ELF-1 (cell line): Measurements from ENCODE around the gene CD46.

Experiments
- DNase-seq: peaks from one replicate; pipeline ENCODE4 v3.0.0-alpha.2; 2016; ENCODE audit warnings: low read depth, low spot score

CD46 gene

GRCh38 chr1:207827488-207827830 lies 75.6 kb downstream of the CD46 start:
- DNase-seq = no peak

GRCh38 chr1:207828046-207828445 lies 76.2 kb downstream of the CD46 start:
- no peak for DNase-seq

GRCh38 chr1:207828485-207829158 lies 76.8 kb downstream of the CD46 start:
- DNase-seq = peak; percentile 93

DNA sequence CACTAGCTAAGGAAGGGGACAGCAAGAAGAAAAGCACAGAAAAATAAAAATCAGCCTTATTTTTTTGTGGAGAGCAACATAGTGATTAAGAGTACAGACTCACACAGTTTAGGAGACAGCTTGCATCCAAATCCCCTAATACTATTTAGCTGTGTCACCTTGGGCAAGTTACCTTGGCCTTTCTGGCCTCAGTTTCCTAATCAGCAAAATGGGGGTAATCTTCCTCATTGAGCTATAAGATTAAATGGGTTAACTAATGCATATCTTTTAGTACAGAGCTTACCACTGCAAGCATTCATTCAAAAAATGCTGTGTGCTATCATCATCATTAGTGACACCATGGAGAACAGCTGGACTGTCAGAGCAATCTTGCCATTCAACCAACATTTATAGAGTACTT lies 77.7 kb downstream of the CD46 start:
- no peak for DNase-seq

- no peak for DNase-seq
Measured at GRCh38 chr1:207830788-207831187, 78.9 kb downstream of the CD46 start.

- no peak for DNase-seq
Measured at GRCh38 chr1:207831517-207832327, 79.9 kb downstream of the CD46 start.

- DNase-seq = no peak
Measured at GRCh38 chr1:207832796-207833195, 80.9 kb downstream of the CD46 start.

DNA sequence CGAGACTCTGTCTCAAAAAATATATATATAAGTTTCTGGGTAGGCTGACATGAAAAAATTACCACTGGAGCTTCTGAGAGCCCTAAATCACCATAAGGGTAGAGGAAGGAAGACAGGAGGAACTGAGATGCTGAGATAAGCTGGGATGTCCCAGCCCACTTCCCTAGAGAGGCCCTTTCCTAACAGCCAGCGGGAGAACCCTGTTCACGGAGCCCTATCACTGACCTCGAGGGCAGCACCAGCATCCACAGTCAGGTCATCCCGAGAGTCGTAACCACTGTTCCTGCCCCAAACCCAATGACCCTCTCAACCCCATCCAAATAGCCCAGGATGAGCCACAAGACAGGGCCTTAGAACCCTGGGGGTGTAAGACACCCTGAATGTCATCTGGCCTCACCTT lies 81.5 kb downstream of the CD46 start:
- DNase-seq = no peak

- no peak for DNase-seq
Measured at GRCh38 chr1:207833956-207834660, 82.3 kb downstream of the CD46 start.

DNA sequence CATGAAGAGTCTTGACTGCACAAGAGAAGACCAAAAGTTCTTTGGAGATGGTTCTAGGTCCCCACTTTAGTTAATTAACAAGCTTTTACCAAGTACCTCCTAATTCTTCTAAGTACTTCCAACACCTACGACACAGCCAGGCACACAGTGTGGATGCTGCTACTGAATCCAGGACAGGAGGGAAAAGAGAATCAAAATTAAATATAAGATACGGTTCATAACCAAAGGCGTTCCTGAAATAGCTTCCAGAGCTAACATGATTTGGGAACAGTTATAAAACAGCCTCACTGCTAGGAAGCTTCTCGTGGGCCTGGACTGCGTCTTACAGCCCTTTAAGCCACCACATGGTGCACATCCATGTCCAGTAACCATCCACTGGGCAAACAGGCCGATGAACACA lies 84.1 kb downstream of the CD46 start:
- DNase-seq = no peak

DNA sequence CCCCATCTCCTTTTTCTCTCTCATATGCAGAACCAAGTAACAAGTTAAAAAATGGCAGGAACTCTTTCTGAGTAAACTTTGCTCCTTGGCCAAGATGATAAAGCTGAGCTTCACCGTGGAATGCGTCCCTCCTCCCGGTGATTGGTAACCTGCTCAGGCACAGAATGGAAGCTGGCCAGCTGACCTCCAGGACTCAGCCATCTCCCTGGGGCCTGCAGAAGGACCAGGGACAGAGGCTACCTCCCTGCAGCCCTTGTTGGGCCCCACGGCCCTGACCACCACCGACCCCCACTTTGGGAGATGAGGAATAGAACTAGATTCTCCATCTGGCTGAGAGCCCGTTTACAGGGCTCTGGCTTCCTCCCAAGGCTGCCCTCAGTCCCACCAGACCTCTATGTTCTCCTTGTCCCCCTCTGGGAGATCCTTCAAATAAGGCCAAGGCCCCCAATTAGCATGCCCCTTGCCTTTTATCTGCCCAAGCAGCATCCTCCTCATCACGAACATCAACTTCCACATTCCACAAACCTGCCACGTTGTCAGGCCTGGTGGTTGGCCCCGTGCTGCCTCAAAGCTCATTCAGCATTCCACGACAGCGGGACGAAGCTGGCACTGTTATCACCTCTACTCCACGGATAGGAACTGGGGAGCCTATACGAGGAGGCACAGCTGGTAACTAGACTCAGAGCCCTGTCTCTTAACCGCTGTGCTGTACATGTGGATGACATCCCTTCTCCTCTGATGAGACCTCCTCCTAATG lies 84.9 kb downstream of the CD46 start:
- DNase-seq = no peak

DNA sequence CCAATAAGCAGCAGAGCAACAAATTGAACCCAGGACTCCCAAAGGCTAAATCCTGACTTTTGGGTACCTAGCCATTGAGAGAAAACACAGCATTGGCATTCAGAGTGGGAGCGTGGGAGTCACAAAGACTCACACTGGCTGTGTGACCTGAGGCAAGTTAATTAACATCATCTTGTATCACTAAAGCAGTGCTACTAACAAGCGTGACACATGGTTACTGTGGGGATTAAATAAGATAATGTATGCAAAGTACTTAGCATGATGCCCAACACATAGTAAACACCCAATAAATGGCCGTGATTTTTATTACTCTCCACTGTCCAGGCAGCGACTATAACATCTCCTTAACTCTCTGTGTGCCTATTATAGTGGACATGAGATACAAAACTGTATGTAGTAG lies 85.8 kb downstream of the CD46 start:
- DNase-seq = no peak

GRCh38 chr1:207838156-207839082 lies 86.6 kb downstream of the CD46 start:
- DNase-seq = no peak

GRCh38 chr1:207839083-207839413 lies 87.2 kb downstream of the CD46 start:
- no peak for DNase-seq

DNA sequence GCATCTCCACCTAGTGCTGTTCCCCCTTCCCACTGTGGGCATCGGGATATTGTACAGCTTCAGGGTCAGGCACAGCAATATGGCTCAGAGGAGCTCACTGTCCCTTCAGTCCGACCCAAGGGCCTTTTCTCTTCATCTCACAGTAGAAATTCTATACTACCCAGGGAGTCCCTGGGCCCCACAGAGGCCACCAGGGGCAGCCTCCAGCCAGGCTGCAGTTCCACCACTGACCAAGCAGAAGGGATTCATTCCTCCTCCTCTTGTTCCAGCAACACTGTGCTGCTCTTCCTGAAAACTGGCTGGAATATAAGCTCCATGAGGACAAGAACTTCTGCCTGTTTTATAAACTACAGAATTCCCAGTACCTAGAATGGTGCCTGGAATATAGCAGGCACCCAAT lies 88.5 kb downstream of the CD46 start:
- peak; percentile 27 for DNase-seq

- no peak for DNase-seq
Measured at GRCh38 chr1:207841293-207841692, 89.4 kb downstream of the CD46 start.

DNA sequence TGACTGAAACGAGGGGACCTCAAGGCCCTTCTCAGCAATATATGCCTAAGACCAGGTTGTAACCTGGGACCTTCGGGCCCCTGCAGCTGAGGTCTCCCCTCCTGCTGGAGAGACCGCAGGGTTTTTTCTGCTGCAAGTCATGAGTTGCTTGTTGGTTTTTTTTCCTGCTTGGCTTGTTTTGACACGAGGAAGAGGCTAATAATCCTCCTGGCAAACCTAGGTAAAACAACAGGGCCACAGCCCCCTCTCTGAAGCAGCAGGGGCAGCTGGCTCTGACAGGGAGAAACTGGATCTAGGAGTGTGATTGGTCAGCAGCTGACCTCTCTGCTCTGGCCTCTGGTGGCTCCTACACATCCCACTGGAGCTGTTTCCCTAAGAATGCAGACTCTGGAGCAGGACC lies 90.0 kb downstream of the CD46 start:
- DNase-seq = peak; percentile 39

- no peak for DNase-seq
Measured at GRCh38 chr1:207842506-207842905, 90.7 kb downstream of the CD46 start.

DNA sequence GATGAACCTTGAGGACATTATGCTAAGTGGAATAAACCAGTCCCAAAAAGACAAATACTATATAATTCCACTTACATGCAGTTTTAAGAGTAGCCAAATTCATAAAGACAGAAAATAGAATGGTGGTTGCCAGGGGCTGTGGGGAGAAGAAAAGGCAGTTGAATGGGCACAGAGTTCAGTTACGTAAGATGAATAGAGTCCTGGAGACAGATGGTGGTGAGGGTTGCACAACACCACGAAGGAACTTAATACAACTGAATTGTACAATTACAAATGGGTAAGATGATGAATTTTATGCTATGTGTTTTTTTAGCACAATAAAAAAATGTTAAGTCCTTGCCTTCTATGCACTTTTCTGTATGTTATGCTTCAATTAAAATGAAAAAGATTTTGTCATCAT lies 92.5 kb downstream of the CD46 start:
- no peak for DNase-seq
